Neural cell (in vitro differentiated cells): ENCODE results near the gene MRPS5.

Experiments used
- CTCF ChIP-seq: fragments of 450-650 bp; IDR thresholded peaks from 2 replicates; pipeline ENCODE4 v1.5.1; 2014; ENCODE audit warnings: antibody characterized with exemption, mild to moderate bottlenecking, moderate library complexity; ENCODE audit not compliant: poor library complexity, severe bottlenecking
- EP300 ChIP-seq: fragments of 450-650 bp; conservative IDR thresholded peaks from 2 replicates; pipeline ENCODE4 v1.6.1; 2014; ENCODE audit warnings: antibody characterized with exemption, mild to moderate bottlenecking, moderate library complexity; ENCODE audit not compliant: poor library complexity, severe bottlenecking
- POLR2AphosphoS5 ChIP-seq: IDR thresholded peaks from 2 replicates; pipeline ENCODE4 v1.6.1; 2012
- RAD21 ChIP-seq: fragments of 450-650 bp; conservative IDR thresholded peaks from 2 replicates; pipeline ENCODE4 v1.6.1; 2014; ENCODE audit warnings: antibody characterized with exemption, mild to moderate bottlenecking, moderate library complexity
- REST ChIP-seq: IDR thresholded peaks from 2 replicates; pipeline ENCODE4 v1.6.1; 2012; ENCODE audit warnings: borderline replicate concordance
- TAF1 ChIP-seq: IDR thresholded peaks from 2 replicates; pipeline ENCODE4 v1.6.1; 2012; ENCODE audit warnings: low read depth

GRCh38 chr2:95037384-95037839, 84.2 kb downstream of the MRPS5 start:
- TF ChIP-seq CTCF (no peak), REST (no peak), RAD21 (no peak), EP300 (no peak), TAF1 (no peak), POLR2AphosphoS5 (no peak)
